Transverse colon (tissue), 4 donors: ENCODE measurements around the gene FRAT2.

Experiments
- CTCF ChIP-seq, 5 experiments: fragments of 200-600 bp in 3 of 5; fragments of 450-650 bp in 2 of 5; sonication (generic) in 3 of 5; IDR thresholded peaks; 1 replicate in 2 of 5; 2 replicates in 3 of 5; pipeline ENCODE4 v1.5.1; 2016 to 2017; ENCODE audit warnings: antibody characterized with exemption in 5 of 5, inconsistent platforms in 3 of 5, mild to moderate bottlenecking in 2 of 5, moderate library complexity in 1 of 5
- EP300 ChIP-seq: sonication (generic); formaldehyde crosslinking; IDR thresholded peaks from one replicate; pipeline ENCODE4 v1.6.1; 2017; ENCODE audit warnings: antibody characterized with exemption, low read depth
- POLR2A ChIP-seq: fragments of 450-650 bp; IDR thresholded peaks from one replicate; pipeline ENCODE4 v1.6.1; 2016; ENCODE audit warnings: antibody characterized with exemption, mild to moderate bottlenecking, moderate library complexity
- POLR2AphosphoS5 ChIP-seq, 3 donors: sonication (generic); formaldehyde crosslinking; IDR thresholded peaks; one replicate each; pipeline ENCODE4 v1.6.1; 2016; ENCODE audit warnings: antibody characterized with exemption in 3 of 3

- no peak for TF ChIP-seq POLR2AphosphoS5 (IDR thresholded peaks at IDR 0.05)
- TF ChIP-seq CTCF (IDR thresholded peaks at IDR 0.05): no peak
- TF ChIP-seq POLR2A: no peak
- no peak for TF ChIP-seq EP300
Observed at GRCh38 chr10:97360705-97361536, 26.4 kb upstream of the FRAT2 start.
